HG03095 (cell line): ENCODE measurements around the gene TRIM29.

Source experiments
- ATAC-seq: cut with Tn5 transposase; IDR thresholded peaks from one replicate; pipeline ENCODE4 v1.9.1; 2021; ENCODE audit warnings: moderate library complexity; ENCODE audit not compliant: unreplicated experiment

Gene TRIM29

DNA sequence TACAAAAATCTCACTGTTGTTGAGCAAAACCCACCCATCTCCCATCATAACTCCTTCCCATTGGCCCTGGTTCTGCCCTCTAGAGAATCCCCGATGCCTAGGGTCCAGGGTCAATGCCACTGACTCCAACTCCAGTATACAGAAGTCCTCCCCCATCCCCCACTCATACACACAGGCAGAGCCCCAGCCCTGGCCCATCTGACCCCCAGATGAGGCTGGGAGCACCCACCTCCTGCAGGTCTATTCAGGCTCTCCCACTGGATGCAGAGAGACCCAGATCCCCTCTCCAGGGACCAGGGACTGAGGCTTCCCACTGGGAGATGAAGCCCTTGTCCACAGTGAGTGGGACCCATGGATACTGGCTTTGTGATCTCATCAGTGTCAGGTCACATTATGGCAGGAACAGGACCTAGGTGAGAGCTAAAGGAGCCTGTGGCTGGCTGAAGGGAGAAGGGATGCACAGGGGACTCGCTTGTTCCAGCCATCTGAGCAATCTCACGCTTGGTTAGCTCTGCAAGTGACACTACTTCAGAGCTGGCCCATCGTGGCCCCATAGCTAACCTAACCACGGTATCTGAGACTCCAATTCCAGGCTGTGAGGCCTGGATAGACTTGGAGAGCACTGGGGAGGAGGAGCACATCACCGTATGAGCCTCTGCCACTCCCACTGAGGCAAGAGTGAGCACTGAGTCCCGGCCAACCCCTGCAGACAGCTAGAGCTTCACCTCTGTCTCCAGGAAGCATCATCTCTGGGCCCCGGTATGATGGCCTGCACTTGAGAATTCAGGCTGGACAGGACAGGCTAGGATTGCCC lies 35.7 kb downstream of the TRIM29 start:
- no peak for ATAC-seq

DNA sequence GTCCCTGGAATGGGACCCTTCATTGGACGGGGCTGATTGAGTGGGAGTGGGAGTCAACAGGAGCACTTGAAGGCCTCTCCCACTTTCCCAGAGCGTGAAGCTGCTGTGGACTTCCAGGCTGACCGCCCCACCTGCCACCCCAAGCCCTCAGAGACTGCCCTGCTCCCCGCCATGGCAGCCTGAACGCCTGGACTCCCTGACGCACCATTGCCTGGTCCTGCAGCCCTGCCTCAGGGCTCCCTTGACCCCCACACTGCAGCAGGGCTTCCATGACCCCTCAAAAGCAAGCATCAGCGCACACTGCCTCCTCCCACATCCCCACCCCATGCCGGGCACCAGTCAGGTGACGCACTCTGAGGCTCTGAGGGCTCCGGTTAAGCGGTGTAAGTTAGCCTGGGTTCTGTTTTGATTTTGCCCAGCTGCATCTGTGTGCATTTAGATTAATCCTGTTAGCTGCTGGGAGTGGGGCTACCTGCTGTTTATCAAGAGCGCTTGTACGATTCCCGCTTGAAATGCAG lies 39.4 kb downstream of the TRIM29 start:
- no peak for ATAC-seq

DNA sequence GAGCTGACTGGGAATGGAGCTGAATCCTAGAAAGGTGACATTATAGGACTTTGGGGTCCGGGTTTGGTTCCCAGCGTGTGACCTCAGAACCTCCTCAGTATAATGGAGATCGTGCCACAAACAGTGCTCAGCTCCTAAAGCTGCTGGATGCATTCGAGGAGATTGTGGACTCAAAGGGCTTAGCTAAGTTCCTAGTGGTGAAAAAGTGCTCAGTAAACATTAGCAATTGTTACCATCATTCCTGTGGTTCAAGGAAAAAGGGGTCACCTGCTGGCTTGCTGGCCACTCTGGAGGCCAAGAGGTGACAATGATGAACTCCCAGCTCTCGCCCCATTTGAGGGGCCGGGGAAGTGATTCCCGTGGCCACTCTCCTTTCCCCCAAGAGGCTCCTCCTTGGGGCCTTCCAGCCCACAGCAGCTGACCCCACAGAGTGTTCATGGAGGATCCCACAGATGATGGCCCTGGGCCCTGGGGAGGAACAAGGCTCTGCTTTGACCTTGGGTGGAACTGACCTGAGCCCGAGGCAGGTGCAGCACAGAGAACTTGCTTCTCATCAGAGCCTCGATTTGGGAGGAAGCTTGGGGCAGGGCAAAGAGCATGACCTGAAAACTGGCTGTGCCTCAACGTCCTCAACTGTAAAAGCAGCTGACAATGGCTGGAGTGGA lies 40.1 kb downstream of the TRIM29 start:
- no peak for ATAC-seq

- no peak for ATAC-seq
Observed at GRCh38 chr11:120096369-120097191, 41.3 kb downstream of the TRIM29 start.

DNA sequence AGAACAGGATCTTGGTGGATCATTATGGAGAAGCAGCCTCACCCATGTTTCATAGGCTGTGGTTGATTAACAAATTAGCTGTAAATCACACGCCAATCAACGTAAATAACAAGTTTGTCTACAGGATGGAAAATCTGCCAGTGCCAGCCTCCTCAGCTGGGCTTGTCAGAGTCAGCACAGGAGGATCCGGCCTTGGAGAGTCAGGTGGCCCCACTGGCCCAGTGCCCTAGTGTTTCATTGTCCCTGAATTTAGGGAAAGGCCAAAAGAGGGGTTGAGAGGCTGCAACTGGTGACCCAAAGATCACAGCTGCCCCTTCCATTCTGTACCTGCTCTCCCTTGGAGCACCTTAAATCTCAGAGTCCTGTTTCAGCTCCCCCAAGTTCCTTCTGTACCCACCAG lies 42.4 kb downstream of the TRIM29 start:
- no peak for ATAC-seq

DNA sequence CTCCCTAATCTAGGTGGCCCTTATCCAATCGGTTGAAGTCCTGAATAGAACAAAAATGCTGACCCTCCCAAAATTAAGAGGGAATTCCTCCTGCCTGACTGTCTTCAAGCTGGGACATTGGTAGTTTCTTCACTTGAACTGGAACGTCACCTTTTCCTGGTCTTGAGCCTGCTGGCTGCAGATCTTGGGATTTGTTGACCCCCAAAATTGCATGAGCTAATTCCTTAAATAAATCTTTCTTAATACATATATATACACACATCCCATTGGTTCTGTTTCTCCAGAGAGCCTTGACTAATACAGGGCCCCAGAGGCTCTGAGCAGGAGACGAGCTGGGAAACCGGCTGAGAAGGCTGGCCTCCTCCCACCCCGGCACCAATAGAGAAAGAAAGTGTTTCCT lies 46.2 kb downstream of the TRIM29 start:
- ATAC-seq = no peak

- no peak for ATAC-seq
Observed at GRCh38 chr11:120091121-120091520, 46.8 kb downstream of the TRIM29 start.

DNA sequence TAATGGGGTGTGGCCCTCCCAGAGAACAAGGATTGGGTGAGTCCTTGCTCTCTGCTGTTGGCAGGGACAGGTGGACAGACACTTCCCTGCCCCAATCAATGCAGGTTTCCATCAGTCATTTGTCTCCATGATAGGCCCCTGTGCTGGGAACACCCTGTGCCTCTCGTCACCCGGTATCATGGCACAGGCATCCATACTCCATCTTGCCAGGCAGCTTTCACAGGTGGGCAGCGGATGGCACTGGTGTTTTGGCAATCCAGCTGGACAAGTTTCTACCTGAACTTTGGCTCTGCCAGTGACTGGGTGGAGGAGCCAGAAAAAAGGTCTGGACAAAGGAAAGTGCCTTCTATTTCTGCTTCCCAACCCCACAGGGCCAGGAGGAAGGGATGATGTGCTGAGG lies 47.5 kb downstream of the TRIM29 start:
- ATAC-seq = no peak

GRCh38 chr11:120089036-120090001 lies 48.6 kb downstream of the TRIM29 start:
- ATAC-seq = no peak

DNA sequence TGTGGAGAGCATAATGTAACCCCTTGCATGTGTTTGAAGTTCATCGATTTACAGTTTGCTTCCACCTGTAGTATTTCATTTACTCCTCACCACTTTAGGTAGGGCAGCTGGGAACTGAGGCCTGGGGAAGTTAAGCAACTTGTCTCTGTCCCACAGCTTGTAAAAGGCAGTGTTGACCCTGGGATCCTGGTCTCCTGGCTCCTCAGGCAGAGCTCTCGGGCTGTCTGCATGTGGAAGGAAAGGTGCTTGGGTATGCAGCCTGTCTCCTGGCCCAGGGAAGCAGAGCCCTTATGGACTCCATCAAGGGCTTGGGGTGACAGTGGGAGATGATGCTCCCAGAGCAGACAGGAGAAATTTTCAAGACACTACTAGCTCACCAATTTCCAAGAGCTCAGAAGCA lies 49.9 kb downstream of the TRIM29 start:
- ATAC-seq = no peak

DNA sequence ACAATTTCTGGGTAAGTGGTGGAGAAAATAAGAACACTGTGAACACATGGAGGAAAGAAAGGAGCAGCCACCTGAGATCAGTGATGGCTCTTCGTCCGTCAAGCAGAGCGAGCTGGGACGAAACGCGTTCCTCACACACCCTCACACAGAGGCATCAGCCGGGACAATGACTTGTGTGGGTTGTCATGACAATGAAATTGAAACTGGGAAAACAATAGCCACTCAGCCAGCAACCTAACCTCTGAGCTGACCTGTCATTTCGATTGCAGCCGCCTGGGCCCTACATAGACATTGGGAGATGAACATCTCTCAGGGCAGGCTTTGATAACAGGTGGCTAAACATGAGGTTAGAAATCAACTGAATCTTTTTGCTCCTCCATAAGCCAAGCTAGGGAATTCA lies 51.3 kb downstream of the TRIM29 start:
- ATAC-seq = no peak

DNA sequence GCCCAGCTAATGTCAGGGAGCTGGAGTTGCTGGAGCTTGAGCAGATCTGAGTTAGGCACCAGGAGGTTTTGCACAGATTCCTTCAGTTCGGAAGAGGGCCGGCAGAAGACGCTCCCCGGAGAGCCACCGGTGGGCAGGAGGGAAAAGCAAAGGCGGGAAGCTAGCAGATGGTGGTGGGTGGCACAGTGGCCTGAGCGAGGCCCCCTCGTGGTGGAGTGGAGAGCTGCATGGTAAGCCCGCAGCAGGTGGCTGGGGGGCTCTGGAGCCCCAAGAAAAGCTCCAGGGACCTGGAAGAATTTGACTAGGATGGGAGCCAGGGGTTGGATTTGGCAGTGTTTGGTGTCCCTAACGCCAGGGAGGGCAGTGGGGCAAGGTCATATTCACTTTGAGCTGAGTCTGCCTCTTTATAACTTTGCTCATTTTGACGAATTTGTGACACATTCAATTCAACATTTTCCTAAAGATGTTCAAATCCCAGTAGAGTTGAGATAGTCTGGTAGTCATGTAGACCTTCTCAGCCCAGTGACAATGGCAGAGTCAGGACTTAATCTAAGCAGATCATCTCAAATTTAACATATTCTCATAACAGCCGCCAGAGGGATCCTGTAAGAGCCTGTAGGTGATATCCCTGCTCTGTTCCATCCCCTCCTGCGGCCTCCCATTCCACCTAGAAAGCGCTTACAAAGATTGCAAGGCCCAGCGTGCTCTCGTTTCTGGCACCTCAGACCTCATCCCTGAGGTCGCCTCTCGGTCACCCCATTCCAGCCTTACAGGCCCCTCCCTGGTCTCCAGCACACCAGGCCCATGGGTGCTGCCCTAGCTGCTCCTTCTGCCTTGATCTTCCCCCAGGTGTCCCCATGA lies 57.9 kb downstream of the TRIM29 start:
- no peak for ATAC-seq

GRCh38 chr11:120078397-120078796 lies 59.5 kb downstream of the TRIM29 start:
- no peak for ATAC-seq

GRCh38 chr11:120074076-120074475 lies 63.8 kb downstream of the TRIM29 start:
- no peak for ATAC-seq

DNA sequence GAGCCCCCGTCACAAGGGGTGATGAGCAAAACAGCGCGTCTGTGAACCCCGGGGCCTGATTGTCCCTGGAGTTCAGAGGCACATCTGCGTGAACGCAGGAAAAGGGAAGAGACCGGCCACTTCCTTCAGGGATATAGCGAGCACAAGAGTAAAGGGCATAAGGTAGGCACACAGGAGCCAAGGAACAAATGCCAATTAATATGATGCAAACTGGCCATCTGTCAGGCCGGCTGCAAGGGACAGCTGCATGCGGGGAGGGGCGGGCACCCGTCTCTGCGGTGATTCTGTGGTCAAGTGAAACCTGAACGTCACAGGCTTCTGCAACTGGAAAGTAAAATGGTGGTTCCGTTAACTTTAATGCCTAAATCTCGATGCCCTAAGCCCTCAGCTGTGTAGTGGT lies 64.7 kb downstream of the TRIM29 start:
- no peak for ATAC-seq

DNA sequence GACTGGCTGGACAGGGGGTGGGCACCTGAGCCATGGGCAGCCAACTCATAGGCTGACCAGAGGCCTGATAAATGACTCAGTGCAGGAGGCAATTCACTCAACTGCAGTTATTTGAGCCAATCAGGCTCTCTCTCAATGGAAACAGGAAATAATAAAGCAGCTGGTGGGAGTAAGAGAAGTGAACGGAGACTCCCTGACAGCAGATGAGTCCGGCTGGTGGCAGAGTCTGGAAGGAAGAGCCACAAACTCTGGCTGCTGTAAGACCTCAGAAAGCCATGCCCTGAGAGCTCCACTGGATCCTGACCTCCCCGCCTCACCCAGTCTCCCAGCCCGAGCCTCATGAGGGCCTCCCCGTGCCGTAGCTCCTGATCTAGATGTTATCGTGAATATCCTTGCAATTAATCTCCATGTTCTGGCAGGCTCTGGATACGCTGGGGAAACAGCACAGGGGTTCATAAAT lies 69.8 kb downstream of the TRIM29 start:
- no peak for ATAC-seq

- ATAC-seq = no peak
Observed at GRCh38 chr11:120067438-120068113, 70.3 kb downstream of the TRIM29 start.

DNA sequence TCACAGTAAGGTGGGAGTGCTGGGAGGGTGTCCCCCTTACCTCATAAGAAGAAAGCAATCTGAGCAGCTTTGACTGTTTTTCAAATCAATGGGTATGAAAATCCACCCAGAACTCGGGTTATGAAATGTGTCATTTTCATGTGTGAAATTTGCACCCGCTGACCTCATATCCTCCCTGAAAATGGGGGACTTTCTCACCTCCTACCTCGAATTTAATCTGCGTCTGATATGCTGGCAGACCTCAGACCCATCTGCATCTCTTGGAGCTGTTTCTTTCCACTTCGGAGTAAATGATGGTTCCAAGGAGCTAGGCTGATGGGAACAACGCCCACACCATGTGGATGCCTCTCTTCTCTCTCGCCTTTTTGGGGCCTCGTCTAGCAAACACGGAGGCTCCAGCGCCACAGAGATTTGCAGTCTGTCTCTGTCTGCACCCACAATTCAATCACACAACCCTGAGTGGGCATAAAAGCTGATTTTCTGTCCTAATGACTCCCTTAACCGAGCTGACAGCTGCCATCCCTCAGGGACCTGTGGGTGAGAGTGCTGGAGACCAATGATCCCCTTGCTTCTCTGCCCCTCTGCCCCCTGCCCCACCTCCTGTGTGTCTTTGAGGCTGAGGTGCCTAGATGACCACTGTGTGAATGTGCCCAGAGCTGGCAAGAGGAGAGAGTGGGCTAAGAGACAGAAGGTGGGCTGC lies 71.0 kb downstream of the TRIM29 start:
- ATAC-seq = no peak
